ENCODE measurements around the gene ATPAF1.
"Not testable (repeated sequence)": the region's sequence is repeated elsewhere in the genome, so short reads cannot be mapped to it uniquely, and the experiment has no call there.

The ATPAF1 gene

GRCh38 chr1:46667782-46668760 is at the start of gene ATPAF1:
TSS of gene ATPAF1 (minus strand) at chr1:46668364. CDS start at chr1:46668322, 42 bp downstream.
- in situ Hi-C loops (cut with HindIII; ENCODE audit: low sequenced_read_pairs): no loop called here

DNA sequence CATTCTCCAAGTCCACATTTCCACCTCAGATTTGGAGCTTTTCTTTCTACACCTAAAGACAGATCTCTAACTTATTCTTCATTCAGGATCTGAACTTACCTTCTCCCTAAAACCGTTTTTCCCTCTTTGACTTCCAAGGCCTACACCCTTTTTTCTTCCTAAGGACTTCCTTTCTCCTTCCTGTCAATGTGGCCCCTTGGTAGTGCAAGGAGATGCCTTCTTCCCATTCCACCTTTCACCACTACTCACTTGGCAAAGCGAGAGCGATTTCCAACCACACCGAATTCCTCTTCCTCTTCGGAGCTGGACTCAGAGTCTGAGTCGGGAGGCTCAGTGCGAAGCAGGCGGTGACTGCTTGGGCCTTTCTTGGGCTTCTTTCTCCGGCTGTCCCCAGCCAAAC is 49.5 kb upstream of the ATPAF1 start:
- in situ Hi-C loops (cut with HindIII; ENCODE audit: low sequenced_read_pairs): no loop called here

GRCh38 chr1:46714976-46715375 is 46.8 kb upstream of the ATPAF1 start:
- in situ Hi-C loops (cut with HindIII; ENCODE audit: low sequenced_read_pairs): no loop called here

DNA sequence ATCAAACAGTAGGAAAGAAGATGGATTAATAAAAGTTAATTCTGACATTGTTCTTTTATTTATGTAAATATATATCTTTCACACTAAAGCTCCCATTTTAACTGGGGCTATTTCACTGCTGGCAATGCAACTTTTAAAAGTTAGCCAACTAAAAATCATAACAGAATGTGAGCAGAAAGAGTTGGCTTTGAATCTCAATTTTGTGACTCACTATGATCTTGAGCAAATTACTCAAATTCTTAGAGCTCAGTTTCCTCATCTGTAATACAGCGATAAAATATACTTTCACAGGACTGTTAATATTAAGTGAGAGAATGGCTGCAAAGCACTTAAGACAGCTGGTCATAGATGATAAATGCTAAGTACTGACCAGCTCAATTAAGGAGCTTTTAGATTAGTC is 40.0 kb upstream of the ATPAF1 start:
- in situ Hi-C loops (cut with HindIII; ENCODE audit: low sequenced_read_pairs): no loop called here

- in situ Hi-C loops (cut with HindIII; ENCODE audit: low sequenced_read_pairs): no loop called here
Observed at GRCh38 chr1:46705408-46705807, 37.2 kb upstream of the ATPAF1 start.

GRCh38 chr1:46703927-46704641 is 35.9 kb upstream of the ATPAF1 start:
- in situ Hi-C loops (cut with HindIII; ENCODE audit: low sequenced_read_pairs): no loop called here

- in situ Hi-C loops (cut with HindIII; ENCODE audit: low sequenced_read_pairs): no loop called here
Observed at GRCh38 chr1:46699666-46700065, 31.5 kb upstream of the ATPAF1 start.

DNA sequence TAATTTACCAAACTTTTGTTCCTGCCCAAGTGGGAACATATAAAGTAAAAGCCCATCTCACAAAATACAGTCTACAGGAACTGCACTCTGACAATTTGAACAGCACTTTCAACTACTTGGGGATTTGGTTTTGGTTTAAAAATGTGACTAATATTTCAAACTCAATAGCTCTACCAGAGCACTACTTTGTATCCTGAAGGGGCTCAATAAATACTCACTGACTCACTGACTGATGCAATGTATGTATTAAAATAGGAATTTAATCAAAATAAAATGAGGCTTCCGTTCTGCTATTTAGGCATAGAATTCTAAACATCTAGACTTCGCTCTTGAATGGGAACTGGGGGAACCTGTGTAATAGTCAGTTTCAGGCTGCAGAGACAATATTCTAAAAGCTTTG is 28.9 kb upstream of the ATPAF1 start:
- in situ Hi-C loops (cut with HindIII; ENCODE audit: low sequenced_read_pairs): no loop called here

GRCh38 chr1:46694676-46695075 is 26.5 kb upstream of the ATPAF1 start:
- in situ Hi-C loops (cut with HindIII; ENCODE audit: low sequenced_read_pairs): not testable (repeated sequence)

DNA sequence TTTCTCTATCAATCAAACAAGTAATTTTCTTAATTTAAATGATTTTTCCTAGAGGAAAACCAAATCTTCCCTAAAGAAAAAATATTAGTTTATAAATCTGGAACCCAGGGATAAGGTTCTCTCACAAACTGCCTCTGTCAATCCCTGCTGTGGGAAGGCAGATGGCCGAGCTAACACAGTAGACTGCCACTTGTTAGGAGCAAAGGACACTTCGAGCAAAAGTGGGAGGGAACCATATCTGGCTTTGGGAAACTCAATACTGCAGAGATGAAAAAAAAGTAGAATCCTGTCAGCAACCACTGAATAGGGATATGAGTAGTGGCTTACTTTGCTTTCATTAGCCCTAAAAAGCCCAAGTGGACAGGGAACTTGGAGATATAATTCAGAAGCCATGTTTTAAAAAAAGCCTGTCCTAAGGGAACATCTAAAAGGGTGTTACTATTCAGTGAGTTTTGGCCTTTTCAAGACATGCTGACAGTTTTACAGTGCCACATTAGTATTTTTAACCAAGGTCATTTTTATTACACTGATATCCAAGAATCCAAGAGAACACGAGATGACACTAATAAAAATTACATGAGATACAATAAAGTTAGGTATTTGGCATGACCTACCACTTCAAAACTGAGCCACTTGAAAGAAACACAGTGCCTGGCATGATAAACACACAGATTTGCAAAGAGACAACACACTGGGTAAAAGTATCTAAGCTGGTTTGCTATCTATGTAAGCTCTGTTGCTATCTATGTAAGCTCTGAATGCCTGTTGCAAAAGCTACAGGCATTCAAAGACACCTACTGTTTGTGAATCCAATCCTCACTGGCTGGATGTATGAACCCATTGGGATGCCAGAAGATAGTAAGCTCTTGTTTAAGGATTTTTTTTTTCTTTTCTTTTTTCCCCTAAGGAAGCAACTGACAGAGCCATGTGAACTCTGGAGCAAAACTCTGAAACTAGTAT is 24.9 kb upstream of the ATPAF1 start:
- in situ Hi-C loops (cut with HindIII; ENCODE audit: low sequenced_read_pairs): no loop called here

DNA sequence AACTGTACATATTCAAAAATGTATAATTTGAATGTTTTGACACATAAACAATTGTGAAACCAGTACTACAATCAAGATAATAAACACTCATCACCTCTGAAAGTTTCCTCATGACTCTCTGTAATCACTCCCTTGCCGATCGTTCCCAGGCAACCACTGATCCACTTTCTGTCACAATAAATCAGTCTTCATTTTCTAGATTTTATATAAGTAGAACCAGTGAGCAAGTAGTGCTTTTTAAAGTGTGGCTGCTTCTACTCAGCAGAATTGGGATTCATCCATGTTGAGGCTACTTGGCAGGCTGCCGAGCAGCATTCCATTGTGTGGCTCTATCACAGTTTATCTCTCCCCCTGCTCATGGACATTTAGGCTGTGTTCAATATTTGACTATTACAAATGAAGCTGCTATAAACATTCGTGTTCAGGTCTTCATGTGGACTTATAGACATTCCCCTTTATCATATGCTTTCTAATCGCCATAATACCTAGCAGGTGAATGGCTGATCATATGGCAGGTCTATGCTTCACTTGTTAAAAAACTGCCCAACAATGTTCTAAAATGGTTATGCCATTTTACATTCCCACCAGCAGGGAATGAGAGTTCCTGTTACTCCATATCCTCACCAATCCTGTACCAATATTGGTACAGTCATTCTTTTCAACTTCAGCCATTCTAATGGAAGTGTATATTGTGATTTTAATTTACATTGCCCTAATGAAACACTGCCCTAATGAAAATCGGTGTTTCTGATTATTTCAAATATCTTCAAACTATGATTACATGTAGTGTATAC is 24.0 kb upstream of the ATPAF1 start:
- in situ Hi-C loops (cut with HindIII; ENCODE audit: low sequenced_read_pairs): no loop called here

DNA sequence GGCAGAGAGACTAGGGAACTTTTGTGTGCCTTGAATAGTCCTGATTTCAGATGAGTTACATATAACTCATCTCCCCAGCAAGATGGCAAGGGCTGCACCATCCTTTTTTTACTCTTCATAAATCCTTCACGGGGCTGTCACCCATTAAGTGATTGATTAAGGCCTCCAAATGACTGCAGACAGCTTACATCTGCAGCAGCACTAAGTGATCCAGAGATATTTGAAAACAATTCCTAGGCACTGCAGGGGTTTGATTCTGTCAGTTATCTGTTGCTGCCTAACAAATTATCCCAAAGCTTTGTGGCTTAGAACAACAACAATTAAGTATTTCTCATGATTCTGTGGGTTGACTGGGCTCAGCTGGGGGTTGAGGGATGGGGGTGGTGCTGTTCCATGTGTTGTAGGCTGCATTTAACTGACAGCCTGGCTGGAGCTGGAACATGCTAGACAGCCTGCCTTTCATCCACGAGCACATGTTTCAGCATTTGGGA is 22.8 kb upstream of the ATPAF1 start:
- in situ Hi-C loops (cut with HindIII; ENCODE audit: low sequenced_read_pairs): no loop called here

GRCh38 chr1:46689897-46690296 is 21.7 kb upstream of the ATPAF1 start:
- in situ Hi-C loops (cut with HindIII; ENCODE audit: low sequenced_read_pairs): no loop called here

- in situ Hi-C loops (cut with HindIII; ENCODE audit: low sequenced_read_pairs): no loop called here
Observed at GRCh38 chr1:46689356-46689755, 21.2 kb upstream of the ATPAF1 start.

- in situ Hi-C loops (cut with HindIII; ENCODE audit: low sequenced_read_pairs): no loop called here
Observed at GRCh38 chr1:46687921-46688509, 19.9 kb upstream of the ATPAF1 start.

DNA sequence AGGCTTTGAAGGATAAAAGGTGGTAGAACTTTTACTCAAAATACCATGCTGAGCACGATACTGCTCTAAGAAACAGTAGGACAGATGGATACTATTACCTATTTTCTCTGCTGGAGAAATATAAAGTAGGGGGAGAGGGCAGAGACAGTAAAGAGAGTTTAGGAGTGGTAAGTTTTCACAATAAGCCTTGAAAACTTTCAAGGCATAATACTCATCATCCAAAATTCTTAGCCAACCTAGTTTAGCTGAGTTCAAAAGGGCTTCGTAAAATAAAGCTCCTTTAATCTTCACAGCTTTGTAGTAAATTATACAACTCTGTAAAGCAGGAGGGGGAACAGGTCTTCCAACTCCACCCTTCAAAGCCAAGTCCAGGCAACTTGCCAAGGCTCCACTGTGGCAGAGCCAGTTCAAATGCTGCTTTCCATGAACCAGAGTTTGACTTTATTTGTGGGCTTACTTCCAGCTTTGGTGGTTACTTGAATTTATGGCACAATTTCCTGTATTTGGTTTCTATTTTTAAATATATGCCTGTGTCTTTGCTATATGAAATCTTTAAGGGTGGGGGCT is 19.0 kb upstream of the ATPAF1 start:
- in situ Hi-C loops (cut with HindIII; ENCODE audit: low sequenced_read_pairs): no loop called here

GRCh38 chr1:46686255-46686654 is 18.1 kb upstream of the ATPAF1 start:
- in situ Hi-C loops (cut with HindIII; ENCODE audit: low sequenced_read_pairs): no loop called here

GRCh38 chr1:46684670-46685069 is 16.5 kb upstream of the ATPAF1 start:
- in situ Hi-C loops (cut with HindIII; ENCODE audit: low sequenced_read_pairs): no loop called here

- in situ Hi-C loops (cut with HindIII; ENCODE audit: low sequenced_read_pairs): no loop called here
Observed at GRCh38 chr1:46682064-46682463, 13.9 kb upstream of the ATPAF1 start.
